ENCODE data around the gene GAK.

GRCh38 chr4:882646-883045 lies 49.5 kb downstream of the GAK start:
- TF ChIP-seq POLR2A (IDR thresholded peaks at IDR 0.05) (no peak), POLR2AphosphoS5 (IDR thresholded peaks at IDR 0.05) (no peak)
- TF ChIP-seq, protein P1, sequence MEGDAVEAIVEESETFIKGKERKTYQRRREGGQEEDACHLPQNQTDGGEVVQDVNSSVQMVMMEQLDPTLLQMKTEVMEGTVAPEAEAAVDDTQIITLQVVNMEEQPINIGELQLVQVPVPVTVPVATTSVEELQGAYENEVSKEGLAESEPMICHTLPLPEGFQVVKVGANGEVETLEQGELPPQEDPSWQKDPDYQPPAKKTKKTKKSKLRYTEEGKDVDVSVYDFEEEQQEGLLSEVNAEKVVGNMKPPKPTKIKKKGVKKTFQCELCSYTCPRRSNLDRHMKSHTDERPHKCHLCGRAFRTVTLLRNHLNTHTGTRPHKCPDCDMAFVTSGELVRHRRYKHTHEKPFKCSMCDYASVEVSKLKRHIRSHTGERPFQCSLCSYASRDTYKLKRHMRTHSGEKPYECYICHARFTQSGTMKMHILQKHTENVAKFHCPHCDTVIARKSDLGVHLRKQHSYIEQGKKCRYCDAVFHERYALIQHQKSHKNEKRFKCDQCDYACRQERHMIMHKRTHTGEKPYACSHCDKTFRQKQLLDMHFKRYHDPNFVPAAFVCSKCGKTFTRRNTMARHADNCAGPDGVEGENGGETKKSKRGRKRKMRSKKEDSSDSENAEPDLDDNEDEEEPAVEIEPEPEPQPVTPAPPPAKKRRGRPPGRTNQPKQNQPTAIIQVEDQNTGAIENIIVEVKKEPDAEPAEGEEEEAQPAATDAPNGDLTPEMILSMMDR (IDR thresholded peaks at IDR 0.05): no peak

All from gastroesophageal sphincter (tissue), 3 donors.